H1 (cell line): Measurements from ENCODE around the gene KCNJ4.

Source experiments
- BRCA1 ChIP-seq: IDR thresholded peaks from 2 replicates; pipeline ENCODE4 v1.6.1; 2012; ENCODE audit warnings: low read depth, low read length, improper control_type of control experiment
- CEBPB ChIP-seq: IDR thresholded peaks from 2 replicates; pipeline ENCODE4 v1.6.1; 2012; ENCODE audit warnings: low read depth, low read length
- CHD1 ChIP-seq: IDR thresholded peaks from 2 replicates; pipeline ENCODE4 v1.6.1; 2012; ENCODE audit warnings: low read depth, low read length, improper control_type of control experiment
- CTCF ChIP-seq, 3 experiments: IDR thresholded peaks; 1 replicate in 2 of 3; 2 replicates in 1 of 3; pipeline versions ENCODE4 v1.5.1 to v1.6.1; 2011; ENCODE audit warnings: low read length in 3 of 3, mild to moderate bottlenecking in 3 of 3, inconsistent platforms in 2 of 3, low read depth in 1 of 3, moderate library complexity in 1 of 3; ENCODE audit not compliant: insufficient read depth in 1 of 3; ENCODE audit errors: control extremely low read depth in 1 of 3
- JUN ChIP-seq: IDR thresholded peaks from 2 replicates; pipeline ENCODE4 v1.6.1; 2011; ENCODE audit warnings: low read depth, mild to moderate bottlenecking, improper control_type of control experiment, low read length
- MAX ChIP-seq: IDR thresholded peaks from 2 replicates; pipeline ENCODE4 v1.6.1; 2012; ENCODE audit warnings: inconsistent platforms
- POLR2A ChIP-seq, 2 experiments: IDR thresholded peaks; 1 replicate in 1 of 2; 2 replicates in 1 of 2; pipeline ENCODE4 v1.6.1; 2011; ENCODE audit warnings: low read depth in 2 of 2, low read length in 2 of 2, mild to moderate bottlenecking in 2 of 2; ENCODE audit errors: control extremely low read depth in 1 of 2
- SRF ChIP-seq: IDR thresholded peaks from 2 replicates; pipeline ENCODE4 v1.6.1; 2011; ENCODE audit warnings: mild to moderate bottlenecking, low read depth, low read length, moderate library complexity
- TAF1 ChIP-seq: IDR thresholded peaks from 2 replicates; pipeline ENCODE4 v1.6.1; 2011; ENCODE audit warnings: mild to moderate bottlenecking, low read depth, low read length
- YY1 ChIP-seq: IDR thresholded peaks from 2 replicates; pipeline ENCODE4 v1.6.1; 2011; ENCODE audit warnings: low read depth, mild to moderate bottlenecking, low read length

- TF ChIP-seq CTCF (IDR thresholded peaks at IDR 0.05; ENCODE audit: control extremely low read depth in 1 of 3, insufficient read depth in 1 of 3, low read depth in 1 of 3, low read length in 3 of 3) (no peak), CEBPB (no peak), JUN (no peak), POLR2A (IDR thresholded peaks at IDR 0.05; ENCODE audit: control extremely low read depth in 1 of 2, low read depth in 2 of 2, low read length in 2 of 2) (no peak), BRCA1 (no peak), CHD1 (no peak), SRF (no peak), TAF1 (no peak), YY1 (no peak), MAX (no peak)
These were observed 39.5 kb upstream of the KCNJ4 start for GRCh38 chr22:38494498-38494897.
